Stimulated activated CD4-positive, alpha-beta T cell treated with anti-CD3 and anti-CD28 coated beads, Interleukin-12 subunit alpha, Interleukin-12 subunit beta, amount 100 ng/mL, for 4 hours (primary cell): Measurements from ENCODE around the gene TCF12.

Experiments
- DNase-seq: peaks from one replicate; pipeline ENCODE4 v3.0.0-alpha.2; 2020

TCF12 gene

DNA sequence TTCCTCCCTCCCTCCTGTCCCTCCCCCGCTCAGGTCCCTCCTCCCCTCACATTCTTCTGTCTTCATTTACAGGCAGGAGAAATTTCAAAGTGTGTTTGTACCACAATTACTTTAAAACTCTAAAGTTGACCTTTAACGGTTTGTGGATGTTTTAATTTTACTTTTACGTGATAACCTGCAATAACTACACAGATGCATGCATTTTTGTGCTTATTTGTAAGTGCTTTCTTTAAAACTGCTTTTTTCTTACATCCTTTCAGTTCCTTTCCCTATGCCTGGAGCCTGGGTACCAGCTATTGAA is 406.1 kb downstream of the TCF12 start:
- no peak for DNase-seq

DNA sequence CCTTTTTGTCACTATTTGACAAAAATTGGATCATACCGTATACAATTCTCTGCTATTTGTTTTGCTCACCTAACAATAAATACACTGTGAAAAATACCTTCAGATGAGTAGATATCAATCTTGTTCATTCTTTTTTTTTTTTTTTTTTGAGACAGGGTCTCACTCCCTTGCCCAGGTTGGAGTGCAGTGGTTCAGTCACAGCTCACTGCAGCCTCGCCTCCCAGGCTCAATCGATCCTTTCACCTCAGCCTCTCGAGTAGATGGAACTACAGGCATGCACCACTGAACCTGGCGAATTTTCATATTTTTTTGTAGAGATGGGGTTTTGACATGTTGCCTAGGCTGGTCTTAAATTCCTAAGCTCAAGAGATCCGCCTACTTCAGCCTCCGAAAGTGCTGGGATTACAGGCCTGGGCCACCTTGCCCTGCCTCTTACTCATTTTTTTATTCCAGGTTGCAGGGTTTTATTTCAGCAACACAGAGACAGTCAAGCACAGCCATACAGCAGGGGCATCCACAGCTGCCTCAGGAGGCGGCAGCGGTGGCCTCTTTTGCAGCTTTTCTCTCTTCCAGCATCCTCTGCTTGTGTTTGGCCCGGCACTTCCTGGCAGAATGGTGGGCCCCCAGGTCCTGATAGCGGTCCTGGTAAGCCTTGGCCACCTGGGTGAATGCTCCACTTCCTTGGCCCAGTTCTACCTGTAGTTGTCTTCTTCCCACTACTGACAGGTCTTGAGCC is 406.7 kb downstream of the TCF12 start:
- DNase-seq: no peak

DNA sequence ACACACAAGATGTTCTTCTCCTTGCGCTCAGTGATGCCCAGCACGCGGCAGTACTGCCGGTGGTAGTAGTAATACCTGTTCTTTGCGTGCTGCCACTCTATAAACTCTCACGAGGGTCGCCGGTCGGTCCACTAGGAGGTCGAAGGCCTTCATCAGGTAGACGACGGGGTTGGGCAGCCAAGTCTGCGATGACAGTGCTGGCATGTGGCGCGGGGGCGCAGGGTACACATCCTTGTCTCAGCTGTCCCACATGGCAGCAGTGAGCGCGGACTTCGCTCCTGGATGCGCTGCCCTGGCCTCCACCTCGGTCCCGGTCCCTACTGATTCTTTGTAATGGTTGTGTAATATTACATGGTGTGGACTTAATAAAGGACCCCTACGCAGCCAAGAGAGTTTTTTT is 407.8 kb downstream of the TCF12 start:
- no peak for DNase-seq

DNA sequence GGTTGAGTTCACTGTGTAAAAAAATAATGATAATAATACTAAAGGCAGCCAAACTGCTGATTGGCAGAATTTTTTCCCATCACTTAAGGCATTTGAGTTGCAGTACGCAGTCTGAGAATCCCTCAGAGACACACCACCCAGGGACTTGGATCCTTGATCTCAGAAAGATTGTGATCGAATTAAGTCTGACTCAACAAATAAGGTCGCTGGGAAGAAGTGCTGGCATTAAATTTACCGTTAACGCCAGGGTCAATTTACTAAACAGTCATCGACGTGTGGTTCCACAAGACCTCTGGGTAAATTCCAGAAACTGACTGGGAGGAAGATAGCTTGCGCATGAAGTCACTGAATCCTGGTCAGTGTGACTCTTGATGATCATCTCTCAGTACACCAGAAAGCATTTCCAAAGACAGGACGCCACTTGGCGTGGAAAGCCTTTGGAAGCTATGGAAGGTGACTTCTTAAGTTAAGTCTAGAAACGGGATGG is 409.6 kb downstream of the TCF12 start:
- no peak for DNase-seq

DNA sequence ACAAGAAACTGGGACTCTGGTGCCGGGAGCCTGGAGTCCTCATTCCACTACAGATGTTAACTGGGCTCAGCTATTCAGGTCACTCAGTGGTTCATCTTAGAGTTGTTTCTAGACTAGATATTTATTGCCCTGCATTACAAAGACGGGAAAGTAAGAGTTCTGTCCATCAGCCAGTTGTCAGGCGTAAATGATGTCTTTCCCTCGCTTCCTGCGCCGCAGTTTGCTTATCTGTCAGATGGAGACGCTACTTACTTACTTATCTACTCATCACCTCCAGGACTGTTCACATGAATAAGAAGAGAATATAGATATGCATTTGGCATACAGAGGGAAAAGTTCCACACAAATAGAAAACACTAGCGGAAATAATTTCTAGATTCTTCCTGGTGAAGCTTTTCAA is 410.0 kb downstream of the TCF12 start:
- DNase-seq: no peak

DNA sequence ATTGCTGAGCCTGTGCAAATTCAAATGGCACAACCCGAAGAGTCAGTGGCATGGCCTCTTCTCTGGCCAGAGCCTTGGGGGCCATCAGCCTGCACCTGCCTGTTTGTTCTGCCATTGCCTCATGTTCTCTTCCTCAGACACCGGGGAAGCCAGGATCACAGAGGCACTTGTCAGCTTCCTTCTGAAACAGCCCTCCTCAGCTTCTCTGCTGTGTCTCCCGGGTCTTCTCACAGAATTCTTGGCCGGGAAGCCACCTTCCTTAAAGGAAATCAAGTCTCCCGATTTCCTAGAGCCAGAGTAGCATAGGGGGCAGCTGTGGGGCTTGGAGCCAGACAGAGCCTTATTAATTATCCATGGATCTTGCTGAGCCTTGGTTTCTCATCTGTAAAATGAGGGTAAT is 410.5 kb downstream of the TCF12 start:
- DNase-seq: no peak

DNA sequence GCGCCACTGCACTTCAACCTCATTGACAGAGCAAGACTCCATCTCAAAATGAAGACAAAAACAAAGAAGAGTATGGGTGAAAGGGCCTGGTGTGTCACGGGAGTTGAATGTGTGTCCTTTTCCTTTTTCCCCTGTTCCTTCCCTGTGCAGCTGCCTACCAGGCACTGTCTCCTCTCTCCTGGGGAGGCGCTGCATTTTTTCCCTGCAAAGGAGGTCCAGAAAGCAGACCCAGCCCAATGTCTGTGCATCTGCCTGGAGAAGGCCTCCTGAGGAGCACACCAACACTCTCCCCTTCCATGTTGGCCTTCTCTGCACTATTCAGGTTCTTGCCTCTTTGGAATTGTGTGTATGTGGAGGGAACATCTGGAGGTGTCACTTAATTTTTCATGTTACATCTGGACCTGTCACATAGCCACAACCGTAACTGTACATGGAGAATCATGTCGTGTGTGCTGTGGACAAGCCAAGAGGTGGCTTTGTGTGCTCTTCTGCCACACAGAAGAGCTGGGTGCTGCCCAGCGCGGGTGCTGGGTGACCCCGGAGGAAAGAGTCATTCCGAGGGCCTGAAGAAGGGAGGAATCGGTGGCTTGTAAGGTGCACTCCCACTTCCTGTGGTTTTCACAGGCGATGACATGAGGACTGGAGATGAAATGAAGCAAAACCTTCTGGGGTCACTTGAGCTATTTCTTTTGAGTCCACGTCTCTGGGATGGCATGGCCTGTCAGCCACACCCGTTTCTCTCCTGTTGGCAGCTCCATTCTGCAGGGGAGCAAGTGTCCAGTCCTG is 411.3 kb downstream of the TCF12 start:
- no peak for DNase-seq

DNA sequence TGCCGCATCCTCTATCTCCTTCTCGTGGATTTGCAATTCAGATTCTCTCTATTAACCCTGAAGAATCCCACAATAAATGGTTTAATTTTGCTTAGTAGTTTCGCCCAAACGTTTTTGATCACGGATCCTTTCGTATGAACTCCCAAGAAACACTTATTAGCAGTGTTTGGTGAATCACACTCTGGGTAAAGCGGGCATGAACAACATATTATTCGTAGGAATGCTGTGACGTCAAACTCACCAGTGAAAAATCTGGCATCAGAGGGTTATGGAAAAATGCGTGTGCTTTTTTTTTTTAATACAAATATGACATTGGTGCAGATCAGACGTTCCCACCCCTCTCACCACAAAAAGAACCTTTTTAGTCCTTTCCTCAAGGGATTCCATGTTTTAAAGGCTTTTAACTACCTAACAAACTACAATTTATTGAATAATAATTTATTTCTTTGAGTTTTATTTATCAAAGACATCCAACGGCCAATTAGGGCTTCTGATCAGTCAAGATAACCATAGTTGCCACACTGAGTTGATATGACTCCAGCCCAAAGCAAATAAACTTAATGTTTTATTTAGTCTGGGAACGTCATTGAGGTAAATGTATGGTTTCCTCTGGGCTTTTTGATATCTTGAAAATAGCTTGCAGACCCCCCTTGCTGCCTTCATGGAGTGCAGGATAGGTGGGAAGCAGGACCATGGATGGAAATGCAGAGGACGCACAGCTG is 412.3 kb downstream of the TCF12 start:
- no peak for DNase-seq

DNA sequence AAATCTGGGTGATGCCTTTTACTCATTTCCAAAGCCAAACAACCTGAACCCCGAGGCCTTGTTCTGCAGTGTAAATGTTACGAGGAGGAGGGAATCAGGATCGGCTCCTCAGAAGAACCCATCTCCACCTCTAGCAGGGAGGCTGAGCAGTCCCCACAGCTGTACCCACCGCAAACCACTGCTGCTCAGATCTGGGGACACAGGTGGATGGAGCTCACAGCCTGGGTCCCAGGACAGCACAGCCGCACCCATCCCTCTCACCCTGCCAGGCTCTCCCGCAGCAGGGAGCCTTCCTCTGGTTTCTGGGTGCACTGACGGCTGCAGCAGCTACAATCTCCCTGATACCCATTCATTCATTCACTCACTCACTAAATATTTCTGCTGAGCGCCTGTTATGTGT is 413.9 kb downstream of the TCF12 start:
- DNase-seq: no peak

DNA sequence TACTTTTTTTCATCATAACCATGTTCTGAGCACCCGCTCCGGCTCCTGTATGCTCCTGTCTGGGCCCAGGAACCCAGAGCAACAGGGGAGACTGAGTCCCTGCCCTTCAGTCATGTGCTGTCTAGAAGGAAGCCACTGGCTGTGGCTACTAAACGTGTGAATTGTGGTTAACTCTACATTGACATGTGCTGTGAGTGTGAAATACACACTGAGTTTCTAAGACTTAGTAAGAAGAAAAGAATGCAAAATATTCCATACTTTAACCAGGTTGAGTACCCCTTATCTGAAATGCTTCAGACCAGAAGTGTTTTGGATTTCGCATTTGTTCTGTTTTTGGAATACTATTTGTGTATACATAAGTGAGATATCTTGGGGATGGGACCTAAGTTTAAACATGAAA is 415.0 kb downstream of the TCF12 start:
- no peak for DNase-seq

DNA sequence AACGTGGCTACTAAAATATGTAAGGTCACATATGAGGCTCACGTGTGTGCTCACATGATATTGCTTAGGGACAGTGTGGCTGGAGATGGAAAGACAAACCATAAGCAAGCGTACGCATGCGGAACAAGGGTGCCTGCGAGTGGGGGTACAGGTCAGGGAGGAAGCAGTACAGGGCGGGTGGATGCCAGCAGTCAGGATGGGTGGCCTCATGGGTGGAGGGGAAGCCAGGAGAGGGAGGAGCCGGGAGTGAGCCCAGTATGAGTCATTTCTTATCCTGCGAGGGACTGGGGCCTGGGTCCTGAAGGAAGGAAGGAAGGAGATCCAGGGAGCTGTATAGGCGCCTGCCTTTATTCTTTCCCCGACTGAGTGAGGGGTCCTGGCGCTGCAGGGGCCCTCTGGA is 415.8 kb downstream of the TCF12 start:
- no peak for DNase-seq

DNA sequence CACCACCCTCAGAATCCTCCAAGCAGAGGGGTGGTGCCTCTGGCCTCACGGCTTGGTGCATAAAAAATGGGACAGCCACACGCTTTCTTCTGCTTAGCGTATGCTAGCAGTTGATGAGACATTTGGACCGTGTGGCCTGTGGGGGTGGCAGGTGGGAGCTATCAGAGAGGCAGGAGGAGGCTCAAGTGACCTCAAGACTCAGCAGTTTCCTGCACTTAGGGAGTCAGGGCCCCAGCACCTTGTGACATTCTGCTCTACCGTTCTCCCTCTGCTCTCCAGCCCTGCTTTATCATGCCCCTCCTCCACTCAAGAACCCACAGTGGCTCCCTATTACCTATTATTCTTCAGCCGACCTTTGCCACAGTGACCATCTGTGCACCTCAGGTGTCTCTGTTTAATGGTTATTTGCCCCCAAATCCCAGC is 416.9 kb downstream of the TCF12 start:
- no peak for DNase-seq

DNA sequence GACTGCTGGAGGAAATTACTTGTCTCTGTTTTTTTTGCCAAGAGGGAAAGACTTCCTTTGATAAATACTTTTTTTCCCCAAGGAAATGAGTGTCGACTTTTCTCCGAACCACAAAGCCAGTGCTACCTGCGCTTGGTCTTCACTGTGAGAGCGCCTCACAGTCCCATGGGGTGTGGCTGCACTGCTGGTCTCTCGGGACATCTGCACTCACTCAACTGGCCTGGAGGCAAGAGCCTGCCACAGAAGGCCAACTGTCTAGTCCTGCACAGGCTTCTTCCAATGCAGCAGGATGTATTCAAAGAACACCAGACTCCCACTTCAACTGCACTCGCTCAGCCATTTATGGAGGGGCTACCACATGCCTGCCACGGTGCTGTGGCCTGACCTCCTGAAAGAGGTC is 417.3 kb downstream of the TCF12 start:
- DNase-seq: no peak

DNA sequence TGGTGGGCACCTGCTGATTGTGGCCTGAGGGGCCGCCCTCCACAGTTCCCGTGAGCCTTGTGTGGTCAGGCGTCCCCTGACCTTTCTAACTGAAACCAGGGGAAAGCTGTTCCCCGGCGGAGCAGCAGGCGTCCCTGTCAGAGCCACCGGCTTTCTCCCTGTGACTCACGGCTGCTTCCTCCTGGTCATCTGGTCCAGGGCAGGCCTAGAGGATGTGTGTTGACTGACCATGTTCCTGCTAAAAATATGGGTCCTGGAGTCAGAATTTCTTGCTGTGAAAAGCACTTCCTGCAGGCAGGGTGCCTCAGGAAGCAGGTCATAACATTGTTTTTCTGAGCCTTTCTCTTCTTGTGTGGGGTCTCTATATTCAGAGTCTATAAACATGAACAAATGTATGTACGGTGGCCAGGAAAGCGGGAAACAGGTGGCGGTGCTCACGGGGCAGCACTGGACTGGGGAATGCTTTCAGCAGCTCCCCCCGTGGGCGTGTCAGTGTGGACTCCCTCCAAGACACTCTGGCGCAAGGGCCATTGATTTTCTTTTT is 419.5 kb downstream of the TCF12 start:
- no peak for DNase-seq

DNA sequence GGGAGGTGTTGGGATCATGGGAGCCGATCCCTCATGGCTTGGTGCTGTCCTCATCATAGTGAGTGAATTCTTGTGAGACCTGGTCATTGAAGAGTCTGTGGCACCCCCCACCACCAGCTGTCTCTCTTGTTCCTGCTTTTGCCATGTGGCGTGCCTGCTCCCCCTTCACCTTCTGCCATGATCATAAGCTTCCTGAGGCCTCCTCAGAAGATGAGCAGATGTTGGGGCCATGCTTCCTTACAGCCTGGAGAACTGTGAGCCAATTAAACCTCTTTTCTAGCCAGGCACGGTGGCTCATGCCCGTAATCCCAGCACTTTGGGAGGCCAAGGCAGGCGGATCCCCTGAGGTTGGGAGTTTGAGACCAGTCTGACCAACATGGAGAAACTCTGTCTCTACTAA is 420.9 kb downstream of the TCF12 start:
- no peak for DNase-seq
